OCI-LY1 (cell line): ENCODE results near the gene C22orf31.

Experiments used
- CTCF ChIP-seq: fragments of 200-600 bp; sonication (generic), shearing (Covaris generic); IDR thresholded peaks from 2 replicates; pipeline ENCODE4 v1.5.1; 2017; ENCODE audit warnings: mild to moderate bottlenecking, antibody characterized with exemption, low read length, moderate library complexity, mixed read lengths
- EZH2 ChIP-seq: fragments of 200-600 bp; sonication (generic), shearing (Covaris generic); IDR thresholded peaks from 2 replicates; pipeline ENCODE4 v1.8.0; 2017; ENCODE audit warnings: borderline replicate concordance, mixed run types, mild to moderate bottlenecking, antibody characterized with exemption, low read length, moderate library complexity, mixed read lengths

GRCh38 chr22:29054251-29054767 lies 7.3 kb downstream of the C22orf31 start:
- TF ChIP-seq CTCF (no peak), EZH2 (no peak)
